Measurements from ENCODE around the gene MCRIP1. TPM values are rescaled to one million over a fixed set of nuclear protein-coding genes. Genes with fewer than 3 reads are reported as not detected.

The MCRIP1 gene
- total and polyA plus RNA-seq, 2 of the 13 experiments (the other 11 are each of a cell fraction or from before 2014, with no cell fraction given), result 79.7 to 84.9 TPM

DNA sequence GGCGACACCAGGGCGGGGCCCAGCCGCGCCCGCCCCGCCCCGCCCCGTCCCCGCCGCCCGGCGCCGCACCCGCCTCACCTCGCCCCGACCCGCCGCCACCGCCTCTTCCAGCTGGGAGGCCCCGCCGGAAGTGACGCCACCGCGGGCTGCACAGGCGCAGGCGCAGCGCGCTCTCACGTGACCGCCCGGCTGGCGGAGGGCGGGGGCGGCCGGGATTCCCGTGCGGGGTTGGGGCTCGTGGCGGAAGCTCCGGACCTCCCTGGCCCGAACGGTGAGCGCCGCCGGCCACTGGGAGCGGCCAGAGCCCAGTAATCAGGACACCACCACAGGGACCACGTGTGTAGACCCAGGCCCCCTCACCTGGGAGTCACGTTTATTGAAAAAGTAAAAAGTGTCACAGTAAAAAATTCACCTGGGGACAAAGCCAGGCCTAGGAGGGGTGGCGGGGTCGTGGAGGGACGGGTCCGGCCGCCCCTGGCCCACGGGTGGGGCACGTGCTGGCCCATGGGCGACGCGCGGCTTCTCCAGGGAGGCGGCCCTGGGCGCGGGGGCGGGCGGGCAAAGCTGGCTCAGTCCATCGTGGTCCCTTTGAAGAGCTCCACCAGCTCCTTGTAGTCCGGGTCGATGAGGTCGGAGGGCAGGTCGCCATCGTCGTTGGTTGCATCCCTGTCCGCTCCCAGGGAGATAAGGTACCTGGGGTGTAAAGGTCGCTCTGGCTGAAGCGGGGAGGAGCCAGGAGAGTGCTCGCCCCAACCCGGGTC, at the start of gene MCRIP1 (continued):
- TF ChIP-seq, protein P1, sequence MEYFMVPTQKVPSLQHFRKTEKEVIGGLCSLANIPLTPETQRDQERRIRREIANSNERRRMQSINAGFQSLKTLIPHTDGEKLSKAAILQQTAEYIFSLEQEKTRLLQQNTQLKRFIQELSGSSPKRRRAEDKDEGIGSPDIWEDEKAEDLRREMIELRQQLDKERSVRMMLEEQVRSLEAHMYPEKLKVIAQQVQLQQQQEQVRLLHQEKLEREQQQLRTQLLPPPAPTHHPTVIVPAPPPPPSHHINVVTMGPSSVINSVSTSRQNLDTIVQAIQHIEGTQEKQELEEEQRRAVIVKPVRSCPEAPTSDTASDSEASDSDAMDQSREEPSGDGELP (IDR thresholded peaks at IDR 0.05; ENCODE audit: borderline replicate concordance, low read depth), result peak; percentile 92; the same call in 1 of the 2 replicates
- TF ChIP-seq SP5 (CRISPR knock-in tag; IDR thresholded peaks at IDR 0.05; ENCODE audit: borderline replicate concordance, low read depth) (peak; percentile 52; the same call in 1 of the 2 replicates), ZNF124 (CRISPR knock-in tag; IDR thresholded peaks at IDR 0.05) (peak; percentile 41; the same call in 1 of the 2 replicates), CBX2 (IDR thresholded peaks at IDR 0.05; ENCODE audit: low read depth, low read length) (no peak), CBX2 (CRISPR knock-in tag; IDR thresholded peaks at IDR 0.05; ENCODE audit: low read depth) (no peak), SUZ12 (IDR thresholded peaks at IDR 0.05; ENCODE audit: low read depth, low read length) (no peak), ETV5 (CRISPR knock-in tag; IDR thresholded peaks at IDR 0.05; ENCODE audit: borderline replicate concordance) (peak; percentile 65), ZNF354B (CRISPR knock-in tag; IDR thresholded peaks at IDR 0.05) (0 out of 2 replicates have a peak, but pooled peaks have one; percentile 57), NR1H2 (CRISPR knock-in tag; IDR thresholded peaks at IDR 0.05; ENCODE audit: borderline replicate concordance, low read depth) (no peak), PCBP2 (optimal IDR thresholded peaks at IDR 0.05; ENCODE audit: low read depth, low read length, poor library complexity, severe bottlenecking) (no peak), GLI4 (CRISPR knock-in tag; IDR thresholded peaks at IDR 0.05; ENCODE audit: borderline replicate concordance) (peak; percentile 68; the same call in 1 of the 2 replicates), ARHGAP35 (CRISPR knock-in tag; IDR thresholded peaks at IDR 0.05; ENCODE audit: borderline replicate concordance) (peak; percentile 98), CC2D1A (CRISPR knock-in tag; IDR thresholded peaks at IDR 0.05) (no peak), RXRA (CRISPR knock-in tag; IDR thresholded peaks at IDR 0.05) (peak; percentile 62), ZNF841 (CRISPR knock-in tag; IDR thresholded peaks at IDR 0.05; ENCODE audit: borderline replicate concordance) (peak; percentile 71; the same call in 1 of the 2 replicates), NFE2L2 (IDR thresholded peaks at IDR 0.05; ENCODE audit: low read length) (no peak), MTA1 (CRISPR knock-in tag; IDR thresholded peaks at IDR 0.05; ENCODE audit: borderline replicate concordance) (peak; percentile 98; the same call in 1 of the 2 replicates), MTA3 (CRISPR knock-in tag; IDR thresholded peaks at IDR 0.05) (no peak), TEAD3 (CRISPR knock-in tag; optimal IDR thresholded peaks at IDR 0.05; ENCODE audit: borderline replicate concordance) (peak; percentile 38), NFYB (CRISPR knock-in tag; IDR thresholded peaks at IDR 0.05) (0 out of 2 replicates have a peak, but pooled peaks have one; percentile 15), SOX13 (IDR thresholded peaks at IDR 0.05) (no peak), SOX13 (CRISPR knock-in tag; conservative IDR thresholded peaks at IDR 0.05 in 1 of 2, IDR thresholded peaks at IDR 0.05 in 1 of 2) (no peak; a peak in 1 of 4 replicates), ZNF282 (IDR thresholded peaks at IDR 0.05; ENCODE audit: partially characterized antibody) (no peak), SRSF4 (IDR thresholded peaks at IDR 0.05; ENCODE audit: low read depth, low read length, poor library complexity, severe bottlenecking) (no peak)
- TF ChIP-seq, protein P2, sequence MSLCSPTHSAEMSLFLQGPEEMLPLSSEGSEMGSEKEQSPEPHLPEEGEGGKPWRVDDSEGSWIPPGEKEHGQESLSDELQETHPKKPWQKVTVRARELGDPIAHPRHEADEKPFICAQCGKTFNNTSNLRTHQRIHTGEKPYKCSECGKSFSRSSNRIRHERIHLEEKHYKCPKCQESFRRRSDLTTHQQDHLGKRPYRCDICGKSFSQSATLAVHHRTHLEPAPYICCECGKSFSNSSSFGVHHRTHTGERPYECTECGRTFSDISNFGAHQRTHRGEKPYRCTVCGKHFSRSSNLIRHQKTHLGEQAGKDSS (CRISPR knock-in tag; IDR thresholded peaks at IDR 0.05; ENCODE audit: borderline replicate concordance, low read depth), result peak; percentile 80; the same call in 1 of the 2 replicates
- TF ChIP-seq, protein P3, sequence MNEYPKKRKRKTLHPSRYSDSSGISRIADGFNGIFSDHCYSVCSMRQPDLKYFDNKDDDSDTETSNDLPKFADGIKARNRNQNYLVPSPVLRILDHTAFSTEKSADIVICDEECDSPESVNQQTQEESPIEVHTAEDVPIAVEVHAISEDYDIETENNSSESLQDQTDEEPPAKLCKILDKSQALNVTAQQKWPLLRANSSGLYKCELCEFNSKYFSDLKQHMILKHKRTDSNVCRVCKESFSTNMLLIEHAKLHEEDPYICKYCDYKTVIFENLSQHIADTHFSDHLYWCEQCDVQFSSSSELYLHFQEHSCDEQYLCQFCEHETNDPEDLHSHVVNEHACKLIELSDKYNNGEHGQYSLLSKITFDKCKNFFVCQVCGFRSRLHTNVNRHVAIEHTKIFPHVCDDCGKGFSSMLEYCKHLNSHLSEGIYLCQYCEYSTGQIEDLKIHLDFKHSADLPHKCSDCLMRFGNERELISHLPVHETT (CRISPR knock-in tag; conservative IDR thresholded peaks at IDR 0.05), result peak; percentile 96
- TF ChIP-seq, protein P4, sequence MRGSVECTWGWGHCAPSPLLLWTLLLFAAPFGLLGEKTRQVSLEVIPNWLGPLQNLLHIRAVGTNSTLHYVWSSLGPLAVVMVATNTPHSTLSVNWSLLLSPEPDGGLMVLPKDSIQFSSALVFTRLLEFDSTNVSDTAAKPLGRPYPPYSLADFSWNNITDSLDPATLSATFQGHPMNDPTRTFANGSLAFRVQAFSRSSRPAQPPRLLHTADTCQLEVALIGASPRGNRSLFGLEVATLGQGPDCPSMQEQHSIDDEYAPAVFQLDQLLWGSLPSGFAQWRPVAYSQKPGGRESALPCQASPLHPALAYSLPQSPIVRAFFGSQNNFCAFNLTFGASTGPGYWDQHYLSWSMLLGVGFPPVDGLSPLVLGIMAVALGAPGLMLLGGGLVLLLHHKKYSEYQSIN (CRISPR knock-in tag; IDR thresholded peaks at IDR 0.05; ENCODE audit: borderline replicate concordance), result no peak
